Naive B cell (primary cell): Measurements from ENCODE around the gene HIC2. TPM values are rescaled to one million over a fixed set of nuclear protein-coding genes. Genes with fewer than 3 reads are reported as not detected.
A peak's percentile ranks its signal among the peaks of the same experiment; 100 is the strongest.

ENCODE experiments used
- ATAC-seq, 2 donors: fragments of 150-1000 bp; cut with Tn5 transposase; 2 replicates each; pipeline ENCODE4 v1.10.0; 2021; ENCODE audit warnings: low read depth in 2 of 2, mild to moderate bottlenecking in 2 of 2, moderate library complexity in 2 of 2
- DNase-seq: peaks from one replicate; pipeline ENCODE4 v3.0.0; 2022
- H3K27ac Mint-ChIP-seq, 6 donors: one replicate each; pipeline ENCODE4 v1.8.0; 2020 to 2022; ENCODE audit warnings: mild to moderate bottlenecking in 6 of 6, mixed read lengths in 6 of 6, moderate library complexity in 5 of 6, inconsistent platforms in 2 of 6
- H3K27me3 Mint-ChIP-seq, 3 donors: one replicate each; pipeline ENCODE4 v1.8.0; 2021 to 2022; ENCODE audit warnings: mixed read lengths in 3 of 3, mild to moderate bottlenecking in 1 of 3
- H3K36me3 Mint-ChIP-seq, 2 donors: one replicate each; pipeline ENCODE4 v1.8.0; 2020 to 2022; ENCODE audit warnings: mixed read lengths in 2 of 2, inconsistent platforms in 1 of 2, mild to moderate bottlenecking in 1 of 2
- H3K4me1 Mint-ChIP-seq, 3 donors: one replicate each; pipeline ENCODE4 v1.8.0; 2020 to 2022; ENCODE audit warnings: mixed read lengths in 3 of 3, inconsistent platforms in 1 of 3, mild to moderate bottlenecking in 1 of 3, moderate library complexity in 1 of 3
- H3K4me3 Mint-ChIP-seq, 8 donors: one replicate each; pipeline ENCODE4 v1.8.0; 2020 to 2022; ENCODE audit warnings: mild to moderate bottlenecking in 8 of 8, mixed read lengths in 8 of 8, moderate library complexity in 8 of 8, inconsistent platforms in 2 of 8
- H3K9me3 Mint-ChIP-seq, 7 donors: one replicate each; pipeline ENCODE4 v1.8.0; 2020 to 2022; ENCODE audit warnings: mixed read lengths in 7 of 7, mild to moderate bottlenecking in 5 of 7, inconsistent platforms in 2 of 7, moderate library complexity in 1 of 7
- polyA plus RNA-seq, 6 donors: library from polyadenylated mRNA; unstranded; fragments of 300-500 nt; fragmentation: Illumina TruSeq; gene quantifications; one replicate each; pipeline ENCODE4 v1.2.3, GENCODE V29; 2021; ENCODE audit warnings: low read depth in 6 of 6

The HIC2 gene
- polyA plus RNA-seq, 6 donors from 2014 or later, result 0.35 to 1.3 (median 0.60) TPM

DNA sequence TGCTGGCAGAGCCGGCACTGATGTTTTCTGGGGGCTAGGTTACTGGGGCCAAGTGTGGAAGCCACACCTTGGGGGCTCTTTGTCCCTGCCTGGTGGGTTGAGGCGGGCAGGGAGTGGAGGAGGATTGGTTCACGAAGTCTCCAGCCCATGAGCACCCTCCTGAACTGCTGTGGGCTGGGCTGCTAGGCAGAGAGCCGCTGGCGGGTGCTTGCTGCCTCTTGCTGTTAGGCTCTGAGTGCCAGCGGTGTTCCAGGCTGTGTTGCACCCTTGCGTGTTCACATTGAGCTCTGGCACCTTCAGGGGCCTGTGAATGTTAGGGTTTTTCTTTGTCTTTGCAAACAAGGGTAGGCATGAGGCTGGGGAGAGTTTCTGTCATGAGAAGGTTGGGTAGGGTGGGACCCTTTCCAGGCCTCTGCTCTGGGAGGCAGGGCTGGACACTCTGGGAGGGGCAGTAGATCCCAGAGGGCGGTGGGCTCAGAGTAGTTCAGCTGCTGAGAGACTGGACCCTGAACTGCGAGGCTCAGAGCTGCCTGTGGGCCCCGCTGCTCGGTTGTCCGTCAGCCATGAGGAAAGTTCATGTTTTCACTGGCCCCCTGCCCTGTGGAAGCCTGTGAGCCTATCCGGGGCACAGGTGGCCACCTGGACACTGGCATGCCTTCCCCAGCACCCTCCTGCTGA lies 26.0 kb downstream of the HIC2 start:
- H3K27ac Mint-ChIP-seq, result no peak overlapping the region
- H3K27me3 Mint-ChIP-seq, result no peaks in the 10 kb centered on the region
- DNase-seq, result no peak
- no peaks in the 10 kb centered on the region for H3K4me1 Mint-ChIP-seq
- H3K36me3 Mint-ChIP-seq, result no peaks in the 10 kb centered on the region
- H3K4me3 Mint-ChIP-seq, result no peak overlapping the region
- no peak for ATAC-seq
- no peaks in the 10 kb centered on the region for H3K9me3 Mint-ChIP-seq

GRCh38 chr22:21443735-21444421 lies 26.7 kb downstream of the HIC2 start:
- H3K4me1 Mint-ChIP-seq, result no peaks in the 10 kb centered on the region
- H3K36me3 Mint-ChIP-seq, result no peaks in the 10 kb centered on the region
- no peak overlapping the region for H3K27ac Mint-ChIP-seq
- H3K4me3 Mint-ChIP-seq, result no peak overlapping the region
- no peaks in the 10 kb centered on the region for H3K27me3 Mint-ChIP-seq
- no peak for DNase-seq
- no peak for ATAC-seq
- no peaks in the 10 kb centered on the region for H3K9me3 Mint-ChIP-seq

GRCh38 chr22:21444701-21445436 lies 27.7 kb downstream of the HIC2 start:
- H3K4me3 Mint-ChIP-seq, result no peak overlapping the region
- no peaks in the 10 kb centered on the region for H3K36me3 Mint-ChIP-seq
- peak overlapping the region in 1 of 6 donors; percentile 60 for H3K27ac Mint-ChIP-seq
- no peaks in the 10 kb centered on the region for H3K9me3 Mint-ChIP-seq
- DNase-seq, result no peak
- H3K27me3 Mint-ChIP-seq, result no peaks in the 10 kb centered on the region
- ATAC-seq, result no peak
- no peaks in the 10 kb centered on the region for H3K4me1 Mint-ChIP-seq

DNA sequence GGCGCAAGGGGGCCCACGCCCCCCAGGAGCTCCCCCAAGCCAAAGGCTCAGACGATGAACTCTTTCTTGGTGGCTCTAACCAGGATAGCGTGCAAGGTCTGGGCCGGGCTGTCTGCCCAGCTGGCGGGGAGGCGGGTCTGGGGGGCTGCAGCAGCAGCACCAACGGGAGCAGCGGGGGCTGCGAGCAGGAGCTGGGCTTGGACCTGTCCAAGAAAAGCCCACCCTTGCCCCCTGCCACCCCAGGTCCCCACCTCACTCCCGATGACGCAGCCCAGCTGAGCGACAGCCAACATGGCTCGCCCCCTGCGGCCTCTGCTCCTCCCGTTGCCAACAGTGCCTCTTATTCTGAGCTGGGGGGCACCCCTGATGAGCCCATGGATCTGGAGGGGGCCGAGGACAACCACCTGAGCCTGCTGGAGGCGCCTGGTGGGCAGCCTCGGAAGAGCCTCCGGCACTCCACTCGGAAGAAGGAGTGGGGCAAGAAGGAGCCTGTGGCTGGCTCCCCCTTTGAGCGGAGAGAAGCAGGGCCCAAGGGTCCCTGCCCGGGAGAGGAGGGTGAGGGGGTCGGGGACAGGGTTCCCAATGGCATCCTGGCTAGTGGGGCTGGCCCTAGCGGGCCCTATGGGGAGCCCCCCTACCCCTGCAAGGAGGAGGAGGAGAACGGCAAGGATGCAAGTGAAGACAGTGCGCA lies 28.4 kb downstream of the HIC2 start:
- no peaks in the 10 kb centered on the region for H3K36me3 Mint-ChIP-seq
- ATAC-seq, result no peak
- no peaks in the 10 kb centered on the region for H3K27me3 Mint-ChIP-seq
- no peaks in the 10 kb centered on the region for H3K9me3 Mint-ChIP-seq
- H3K4me1 Mint-ChIP-seq, result no peaks in the 10 kb centered on the region
- no peak overlapping the region for H3K4me3 Mint-ChIP-seq
- DNase-seq, result no peak
- H3K27ac Mint-ChIP-seq, result peak overlapping the region in 1 of 6 donors; percentile 60

DNA sequence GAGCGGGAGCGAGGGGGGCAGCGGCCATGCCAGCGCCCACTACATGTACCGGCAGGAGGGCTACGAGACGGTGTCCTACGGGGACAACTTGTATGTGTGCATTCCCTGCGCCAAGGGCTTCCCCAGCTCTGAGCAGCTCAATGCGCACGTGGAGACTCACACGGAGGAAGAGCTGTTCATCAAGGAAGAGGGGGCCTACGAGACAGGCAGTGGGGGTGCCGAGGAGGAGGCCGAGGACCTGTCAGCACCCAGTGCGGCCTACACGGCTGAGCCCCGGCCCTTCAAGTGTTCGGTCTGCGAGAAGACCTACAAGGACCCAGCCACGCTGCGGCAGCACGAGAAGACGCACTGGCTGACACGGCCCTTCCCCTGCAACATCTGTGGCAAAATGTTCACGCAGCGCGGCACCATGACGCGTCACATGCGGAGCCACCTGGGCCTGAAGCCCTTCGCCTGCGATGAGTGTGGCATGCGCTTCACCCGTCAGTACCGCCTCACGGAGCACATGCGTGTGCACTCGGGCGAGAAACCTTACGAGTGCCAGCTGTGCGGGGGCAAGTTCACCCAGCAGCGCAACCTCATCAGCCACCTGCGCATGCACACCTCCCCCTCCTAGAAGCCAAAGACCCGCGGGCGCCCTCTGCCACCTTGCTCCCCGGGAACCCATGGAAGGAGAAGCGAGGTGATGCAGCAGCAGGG lies 29.1 kb downstream of the HIC2 start:
- H3K9me3 Mint-ChIP-seq, result no peaks in the 10 kb centered on the region
- H3K4me1 Mint-ChIP-seq, result no peaks in the 10 kb centered on the region
- H3K27me3 Mint-ChIP-seq, result no peaks in the 10 kb centered on the region
- ATAC-seq (no peak), DNase-seq (no peak)
- no peak overlapping the region for H3K4me3 Mint-ChIP-seq
- peak overlapping the region in 1 of 6 donors; percentile 29 for H3K27ac Mint-ChIP-seq
- H3K36me3 Mint-ChIP-seq, result no peaks in the 10 kb centered on the region

DNA sequence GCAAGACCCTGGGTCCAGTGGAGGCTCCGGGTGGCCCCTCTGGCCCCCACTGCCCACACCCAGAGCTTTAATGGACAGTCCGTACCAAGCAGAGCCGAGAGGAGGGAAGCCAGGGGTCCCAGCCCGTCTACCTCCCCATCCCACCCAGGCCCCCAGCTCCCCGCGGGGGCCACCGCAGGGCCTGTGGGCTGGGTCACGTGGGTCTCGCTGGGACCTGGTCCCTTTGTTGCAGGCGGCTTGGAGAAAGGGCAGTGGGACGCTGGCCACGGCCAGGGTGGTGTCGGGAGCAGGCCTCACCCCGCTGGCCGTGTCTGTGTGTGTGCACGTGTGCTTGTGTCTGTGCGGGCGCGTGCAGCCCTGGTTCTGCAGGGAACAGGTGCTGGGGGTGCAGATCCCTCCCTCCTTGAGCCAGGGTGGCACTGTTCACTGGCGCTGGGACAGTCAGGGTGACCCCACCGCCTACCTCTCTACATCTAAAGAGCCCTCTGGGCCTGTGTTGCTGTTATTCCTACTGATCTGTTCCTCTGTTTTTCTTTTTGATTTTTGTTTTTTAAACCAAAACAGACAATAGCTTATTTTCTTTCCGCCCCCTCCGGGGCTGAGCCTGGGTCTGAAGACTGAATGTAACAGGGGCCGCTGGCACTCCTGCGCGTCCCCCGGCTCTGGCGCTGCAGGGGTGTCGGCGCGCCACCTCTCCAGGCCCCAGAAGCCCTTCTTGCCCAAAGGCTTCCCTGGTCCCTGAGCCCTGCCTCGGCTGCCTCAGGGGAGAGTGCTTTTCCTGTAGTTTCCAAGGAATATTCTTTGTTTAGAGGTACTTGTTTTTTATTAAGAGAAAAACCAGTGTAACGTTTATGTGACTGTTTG lies 29.9 kb downstream of the HIC2 start:
- H3K36me3 Mint-ChIP-seq, result no peaks in the 10 kb centered on the region
- no peak overlapping the region for H3K4me3 Mint-ChIP-seq
- no peak for ATAC-seq
- no peak for DNase-seq
- peak overlapping the region in 1 of 6 donors; percentile 79 for H3K27ac Mint-ChIP-seq
- no peaks in the 10 kb centered on the region for H3K27me3 Mint-ChIP-seq
- no peaks in the 10 kb centered on the region for H3K9me3 Mint-ChIP-seq
- H3K4me1 Mint-ChIP-seq, result no peaks in the 10 kb centered on the region

DNA sequence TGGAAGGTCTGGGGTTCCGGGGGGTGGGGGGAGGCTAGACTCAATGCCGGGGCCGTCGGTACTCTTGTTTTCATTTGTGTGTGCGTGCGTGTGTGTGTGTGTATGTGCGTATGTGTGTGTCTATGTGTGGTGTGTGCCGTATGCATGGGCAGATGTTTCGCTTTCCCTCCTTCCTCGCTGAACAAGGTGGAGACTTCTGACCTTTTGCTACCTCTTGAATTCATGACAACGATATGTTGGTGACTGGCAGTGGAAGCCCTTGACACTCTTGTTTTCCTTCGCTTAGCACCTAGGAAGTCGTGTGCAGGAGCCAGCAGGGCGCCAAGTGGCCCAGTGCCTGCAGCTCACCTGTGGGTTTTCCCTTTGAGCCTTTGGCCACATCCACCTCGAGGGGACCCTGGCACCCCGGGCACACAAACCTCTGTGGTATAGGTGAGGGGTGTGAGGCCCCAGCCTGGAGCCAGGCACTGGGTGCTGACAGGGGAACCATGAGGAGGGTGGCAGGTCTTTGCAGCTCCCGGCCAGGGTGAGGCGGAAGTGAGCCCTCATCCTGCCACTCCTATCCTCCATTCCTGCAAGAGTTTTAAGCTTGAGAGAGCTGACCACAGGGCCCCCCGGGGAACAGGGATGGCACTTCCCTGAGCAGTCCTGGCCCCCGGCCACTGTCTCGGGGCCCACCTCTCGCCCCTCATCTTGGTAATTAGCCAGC lies 30.7 kb downstream of the HIC2 start:
- H3K9me3 Mint-ChIP-seq, result no peaks in the 10 kb centered on the region
- ATAC-seq, result no peak
- no peak overlapping the region for H3K27ac Mint-ChIP-seq
- no peaks in the 10 kb centered on the region for H3K36me3 Mint-ChIP-seq
- H3K27me3 Mint-ChIP-seq, result no peaks in the 10 kb centered on the region
- H3K4me1 Mint-ChIP-seq, result no peaks in the 10 kb centered on the region
- DNase-seq, result no peak
- H3K4me3 Mint-ChIP-seq, result no peak overlapping the region

DNA sequence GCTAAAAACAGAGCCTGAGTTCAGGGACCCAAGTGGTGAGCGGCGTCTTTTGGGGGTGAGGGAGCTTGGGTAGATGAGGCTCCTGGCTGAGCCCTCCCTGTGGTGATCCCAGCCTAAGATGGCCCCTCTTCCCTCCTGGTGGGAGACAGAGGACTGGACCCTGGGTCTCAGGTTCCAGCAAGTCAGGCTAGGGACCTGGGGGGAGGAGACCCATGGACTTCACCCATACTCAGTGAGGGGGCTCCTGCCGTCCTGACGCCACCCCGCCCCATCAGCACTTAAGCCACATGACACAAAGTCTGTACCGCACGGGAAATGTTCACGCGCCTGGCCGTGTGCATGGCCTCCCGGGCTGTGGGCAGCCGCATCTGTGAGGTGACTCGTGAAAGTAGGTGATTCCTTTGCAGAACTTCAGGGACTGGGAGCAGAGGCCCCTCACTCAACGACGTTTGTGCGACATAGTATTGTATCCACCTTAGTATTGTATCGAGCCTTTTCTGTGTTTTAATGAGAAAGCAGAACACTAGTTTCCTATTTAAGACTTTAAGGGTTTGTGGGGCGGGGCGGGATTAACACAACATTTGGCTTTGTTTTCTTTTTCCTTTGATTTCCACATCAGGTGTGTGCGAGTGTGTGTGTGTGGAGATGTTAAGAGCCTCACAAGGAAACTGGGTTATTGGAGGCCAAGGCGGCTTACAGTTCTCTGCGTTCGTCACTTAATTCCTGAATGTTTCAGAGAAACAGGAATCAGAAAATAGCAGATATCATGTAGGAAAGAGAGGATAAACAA lies 31.7 kb downstream of the HIC2 start:
- no peak overlapping the region for H3K4me3 Mint-ChIP-seq

DNA sequence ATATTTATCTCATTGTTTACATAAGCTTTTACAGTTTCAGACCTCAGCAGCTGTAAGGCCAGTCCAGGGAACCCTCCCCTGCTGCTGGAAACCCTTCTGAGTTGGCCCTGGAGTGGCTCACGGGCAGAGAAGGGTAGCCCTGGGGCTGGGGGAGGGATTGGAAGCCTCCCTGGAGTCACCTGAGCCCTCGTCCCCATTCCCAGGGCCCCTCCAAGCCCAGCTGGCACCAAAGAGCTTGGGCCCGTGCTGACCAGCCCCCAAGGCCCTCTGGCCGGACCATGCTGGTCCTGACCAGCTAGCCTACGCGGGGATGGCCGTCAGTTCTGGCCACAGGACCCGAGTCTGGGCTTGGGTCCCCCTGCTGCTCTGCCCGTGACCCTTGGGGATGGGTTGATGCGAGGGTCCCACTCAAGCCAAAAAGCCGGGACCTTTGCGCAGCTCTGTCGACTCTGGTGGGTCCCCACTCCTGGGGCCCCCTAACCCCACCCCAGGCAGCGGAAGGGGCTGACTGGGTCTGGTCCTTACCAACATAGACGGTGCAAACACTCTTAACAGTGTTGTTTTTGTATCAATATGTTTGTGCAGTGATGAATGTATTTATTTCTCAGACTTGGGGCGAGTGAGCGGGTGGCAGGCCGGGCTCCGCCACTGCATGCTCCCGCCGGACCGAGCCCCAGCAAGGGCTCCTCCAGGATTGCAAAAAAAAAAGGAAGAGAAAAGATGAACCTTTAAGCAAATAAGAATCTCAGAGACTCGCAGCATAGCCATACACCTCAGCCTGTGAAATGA lies 32.6 kb downstream of the HIC2 start:
- no peaks in the 10 kb centered on the region for H3K9me3 Mint-ChIP-seq
- no peak for ATAC-seq
- no peaks in the 10 kb centered on the region for H3K36me3 Mint-ChIP-seq

More for the DNA sequence above, 31.7 kb downstream of the HIC2 start:
- Mint-ChIP-seq H3K36me3 (no peaks in the 10 kb centered on the region), H3K4me1 (no peaks in the 10 kb centered on the region), H3K27me3 (no peaks in the 10 kb centered on the region), H3K27ac (no peak overlapping the region), H3K9me3 (no peaks in the 10 kb centered on the region)
- no peak for ATAC-seq
- DNase-seq, result no peak

GRCh38 chr22:21450320-21450831 lies 33.2 kb downstream of the HIC2 start:
- Mint-ChIP-seq H3K27me3 (no peaks in the 10 kb centered on the region), H3K4me1 (no peaks in the 10 kb centered on the region), H3K9me3 (no peaks in the 10 kb centered on the region), H3K36me3 (no peaks in the 10 kb centered on the region), H3K27ac (peak overlapping the region in 1 of 6 donors; percentile 84), H3K4me3 (no peak overlapping the region)
- DNase-seq, result no peak
- ATAC-seq, result no peak

More for the DNA sequence above, 32.6 kb downstream of the HIC2 start:
- Mint-ChIP-seq H3K4me1 (no peaks in the 10 kb centered on the region), H3K27ac (peak overlapping the region in 1 of 6 donors; percentile 84), H3K4me3 (no peak overlapping the region), H3K27me3 (no peaks in the 10 kb centered on the region)
- no peak for DNase-seq
